ENCODE measurements around the gene FARS2. TPM values are rescaled to one million over a fixed set of nuclear protein-coding genes. Genes with fewer than 3 reads are reported as not detected.

Gene FARS2
- total and polyA plus RNA-seq, 9 of the 15 experiments (the other 6 are each of a cell fraction or from before 2014, with no cell fraction given): 16.5 to 62.2 (median 27.0) TPM

DNA sequence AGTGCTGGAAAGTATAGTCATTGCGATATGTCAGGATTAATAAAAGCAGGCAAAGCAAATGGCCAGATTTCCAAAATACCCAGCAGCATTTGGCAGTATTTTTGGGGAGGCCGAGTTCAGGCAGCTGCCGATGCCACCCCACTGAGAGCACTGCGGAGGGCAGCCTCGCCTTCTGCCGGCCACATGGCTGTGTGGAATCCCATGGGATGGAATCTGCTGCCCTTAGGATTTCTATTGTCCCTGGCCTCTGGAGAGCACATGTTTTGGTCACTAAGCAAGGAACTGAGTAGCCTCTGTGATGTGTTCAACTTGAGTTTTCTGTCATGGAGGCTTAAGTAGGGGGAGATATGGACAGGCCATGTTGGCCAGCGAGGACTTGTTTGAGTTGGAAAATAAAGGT is 123.0 kb downstream of the FARS2 start:
- ATAC-seq: no peak
- no peak for TF ChIP-seq YY1 (IDR thresholded peaks at IDR 0.05; ENCODE audit: borderline replicate concordance in 1 of 3, control insufficient read depth in 1 of 3, extremely low read depth in 1 of 3, insufficient read depth in 3 of 3, insufficient read length in 1 of 3, insufficient replicate concordance in 2 of 3, low read depth in 1 of 3, low read length in 2 of 3)
- TF ChIP-seq TBP (optimal IDR thresholded peaks at IDR 0.05; ENCODE audit: low read depth, low read length): no peak
- TF ChIP-seq HDAC3 (IDR thresholded peaks at IDR 0.05; ENCODE audit: borderline replicate concordance, partially characterized antibody): no peak
- no peak for TF ChIP-seq TARDBP (IDR thresholded peaks at IDR 0.05)
- TF ChIP-seq MCM3 (IDR thresholded peaks at IDR 0.05): no peak
- no peak for TF ChIP-seq ATF1 (CRISPR knock-in tag; IDR thresholded peaks at IDR 0.05)
- no peak for TF ChIP-seq ATF1 (tag; IDR thresholded peaks at IDR 0.05)
- TF ChIP-seq HSF4 (CRISPR knock-in tag; IDR thresholded peaks at IDR 0.05; ENCODE audit: borderline replicate concordance): no peak
- Histone ChIP-seq H3K4me3 (no peak overlapping the region), H3K27ac (ENCODE audit: extremely low read depth, low read depth, low read length) (no peak overlapping the region), H3K9me1 (ENCODE audit: control insufficient read depth, insufficient read depth, low read length) (no peaks in the 10 kb centered on the region), H3K9me3 (replicated peaks; ENCODE audit: control insufficient read depth, insufficient read depth, low read depth, low read length) (no peaks in the 10 kb centered on the region), H3K4me2 (ENCODE audit: insufficient read depth, low read length) (no peak overlapping the region), H3K79me2 (ENCODE audit: control insufficient read depth, insufficient read depth, low read length) (no peaks in the 10 kb centered on the region; the same call in 2 of the 3 replicates), H3K36me3 (ENCODE audit: control insufficient read depth, insufficient read depth, low read length) (no peaks in the 10 kb centered on the region), H2AFZ (ENCODE audit: low read depth, low read length) (no peak overlapping the region), H3K27me3 (ENCODE audit: control insufficient read depth in 2 of 2, insufficient read depth in 2 of 2, low read length in 2 of 2) (no peaks in the 10 kb centered on the region), H3K4me1 (replicated peaks in 1 of 2; ENCODE audit: control insufficient read depth in 2 of 2, insufficient read depth in 2 of 2, low read length in 2 of 2) (no peaks in the 10 kb centered on the region; a peak in 1 of 5 replicates), H3K9ac (ENCODE audit: insufficient read depth in 1 of 2, low read depth in 2 of 2, low read length in 2 of 2) (no peak overlapping the region), H4K20me1 (replicated peaks; ENCODE audit: control insufficient read depth, insufficient read depth, low read length) (no peaks in the 10 kb centered on the region; the same call in 1 of the 2 replicates)
- FAIRE-seq: no peak
- WGBS (ENCODE audit: insufficient coverage, low coverage, missing lambda C conversion rate): 76% methylated on average over 7 of the region's 7 CpGs
- ChIA-PET CTCF (ENCODE audit: low intra/inter-chr PET ratio) (no interaction called here), POLR2A (interaction anchor here (0.6 to 1.0 kb wide), 2 partner anchors 162 to 205 kb away, joined by 3 to 4 read pairs; no protein-coding TSS in a partner anchor)
- in situ Hi-C loops (cut with MboI) (no loop called here), intact Hi-C loops (cut with micrococcal nuclease) (no loop called here)
- DNase-seq (ENCODE audit: extremely low read depth in 1 of 4, low spot score in 3 of 4): no peak
- BruUV-seq (replicated peaks): no TSS peak
